H9 (cell line): ENCODE data around the gene TTC1. TPM values are rescaled to one million over a fixed set of nuclear protein-coding genes. Genes with fewer than 3 reads are reported as not detected.

ENCODE experiments used
- DNase-seq: peaks from one replicate; pipeline ENCODE4 v3.0.0-alpha.2; 2017
- H2AFZ ChIP-seq: one replicate; pipeline ENCODE4 v1.6.1; 2013; ENCODE audit warnings: mild to moderate bottlenecking, low read length, control low read depth, moderate library complexity
- H2AK5ac ChIP-seq: 2 replicates; pipeline ENCODE4 v1.6.1; 2013; ENCODE audit warnings: low read length, control low read depth, mixed read lengths; ENCODE audit not compliant: insufficient read length
- H2BK120ac ChIP-seq: one replicate; pipeline ENCODE4 v1.6.1; 2013; ENCODE audit warnings: low read depth, mild to moderate bottlenecking, low read length, control low read depth, inconsistent platforms; ENCODE audit not compliant: poor library complexity, severe bottlenecking
- H2BK12ac ChIP-seq: 2 replicates; pipeline ENCODE4 v1.6.1; 2013; ENCODE audit warnings: low read length, control low read depth, mixed read lengths, low read depth; ENCODE audit not compliant: insufficient read length
- H2BK15ac ChIP-seq: 2 replicates; pipeline ENCODE4 v1.6.1; 2013; ENCODE audit warnings: low read depth, low read length, control low read depth
- H2BK20ac ChIP-seq: one replicate; pipeline ENCODE4 v1.6.1; 2013; ENCODE audit warnings: low read depth, mild to moderate bottlenecking, low read length, control low read depth, inconsistent platforms; ENCODE audit not compliant: poor library complexity, severe bottlenecking
- H2BK5ac ChIP-seq: 2 replicates; pipeline ENCODE4 v1.6.1; 2013; ENCODE audit warnings: low read length, control low read depth, mixed read lengths; ENCODE audit not compliant: insufficient read length
- H3K14ac ChIP-seq: 2 replicates; pipeline ENCODE4 v1.6.1; 2013; ENCODE audit warnings: low read length, control low read depth; ENCODE audit not compliant: insufficient read depth
- H3K18ac ChIP-seq: 2 replicates; pipeline ENCODE4 v1.6.1; 2013; ENCODE audit warnings: low read depth, mild to moderate bottlenecking, mixed read lengths, low read length, control low read depth; ENCODE audit not compliant: insufficient read length
- H3K23ac ChIP-seq: 2 replicates; pipeline ENCODE4 v1.6.1; 2013; ENCODE audit warnings: low read length, control low read depth, mixed read lengths, low read depth; ENCODE audit not compliant: insufficient read length
- H3K23me2 ChIP-seq: 2 replicates; pipeline ENCODE4 v1.6.1; 2013; ENCODE audit warnings: low read depth, mild to moderate bottlenecking, mixed read lengths, low read length, control low read depth; ENCODE audit not compliant: insufficient read length, poor library complexity, severe bottlenecking
- H3K27ac ChIP-seq: 2 replicates; pipeline ENCODE4 v1.5.1; 2013; ENCODE audit warnings: low read length, control low read depth, mixed read lengths, low read depth; ENCODE audit not compliant: insufficient read length
- H3K27me3 ChIP-seq: 2 replicates; pipeline ENCODE4 v1.6.1; 2013; ENCODE audit warnings: low read length, control low read depth, inconsistent platforms; ENCODE audit not compliant: insufficient read depth
- H3K4ac ChIP-seq: 2 replicates; pipeline ENCODE4 v1.6.1; 2013; ENCODE audit warnings: low read depth, mild to moderate bottlenecking, control low read depth, inconsistent platforms, low read length, moderate library complexity
- H3K4me1 ChIP-seq: 2 replicates; pipeline ENCODE4 v1.6.1; 2013; ENCODE audit warnings: low read length, control low read depth, inconsistent platforms; ENCODE audit not compliant: insufficient read depth
- H3K4me2 ChIP-seq: 2 replicates; pipeline ENCODE4 v1.6.1; 2013; ENCODE audit warnings: low read length, control low read depth, mixed read lengths; ENCODE audit not compliant: insufficient read length, insufficient read depth
- H3K56ac ChIP-seq: 2 replicates; pipeline ENCODE4 v1.6.1; 2013; ENCODE audit warnings: low read depth, mild to moderate bottlenecking, mixed read lengths, low read length, control low read depth; ENCODE audit not compliant: insufficient read length
- H3K79me1 ChIP-seq: 2 replicates; pipeline ENCODE4 v1.6.1; 2013; ENCODE audit warnings: low read depth, mild to moderate bottlenecking, moderate library complexity, low read length, control low read depth, inconsistent platforms; ENCODE audit not compliant: insufficient read depth, poor library complexity, severe bottlenecking
- H3K79me2 ChIP-seq: 2 replicates; pipeline ENCODE4 v1.6.1; 2013; ENCODE audit warnings: low read length, control low read depth, inconsistent platforms; ENCODE audit not compliant: insufficient read depth
- H3K9ac ChIP-seq: 2 replicates; pipeline ENCODE4 v1.6.1; 2013; ENCODE audit warnings: low read length, control low read depth, mixed read lengths; ENCODE audit not compliant: insufficient read length; ENCODE audit errors: extremely low read depth
- H3K9me3 ChIP-seq: one replicate; pipeline ENCODE4 v1.6.1; 2013; ENCODE audit warnings: low read depth, low read length, inconsistent platforms; ENCODE audit not compliant: control insufficient read depth
- H3T11ph ChIP-seq: one replicate; pipeline ENCODE4 v1.6.1; 2013; ENCODE audit warnings: mild to moderate bottlenecking, low read length, control low read depth, inconsistent platforms
- H4K20me1 ChIP-seq: one replicate; pipeline ENCODE4 v1.6.1; 2013; ENCODE audit not compliant: control insufficient read depth, insufficient read length, insufficient read depth
- H4K5ac ChIP-seq: 2 replicates; pipeline ENCODE4 v1.6.1; 2013; ENCODE audit warnings: low read depth, mild to moderate bottlenecking, mixed read lengths, low read length, control low read depth; ENCODE audit not compliant: insufficient read length
- H4K8ac ChIP-seq: replicated peaks from 2 replicates; pipeline ENCODE4 v1.6.1; 2013; ENCODE audit warnings: low read length, control low read depth, mixed read lengths, low read depth; ENCODE audit not compliant: insufficient read length
- H4K91ac ChIP-seq: 2 replicates; pipeline ENCODE4 v1.6.1; 2013; ENCODE audit warnings: low read depth, mild to moderate bottlenecking, moderate library complexity, mixed read lengths, low read length, control low read depth; ENCODE audit not compliant: insufficient read length
- H3K27ac Mint-ChIP-seq, 3 experiments: 2 replicates in 2 of 3; 3 replicates in 1 of 3; pipeline ENCODE4 v1.8.0; 2020 to 2021; ENCODE audit warnings: mixed read lengths in 3 of 3, mild to moderate bottlenecking in 1 of 3, moderate library complexity in 1 of 3
- H3K27me3 Mint-ChIP-seq: 2 replicates; pipeline ENCODE4 v1.8.0; 2021; ENCODE audit warnings: low read depth, mild to moderate bottlenecking, moderate library complexity, mixed read lengths
- H3K36me3 Mint-ChIP-seq, 3 experiments: 2 replicates in 2 of 3; 3 replicates in 1 of 3; pipeline ENCODE4 v1.8.0; 2020 to 2021; ENCODE audit warnings: low read depth in 3 of 3, mixed read lengths in 3 of 3; ENCODE audit not compliant: insufficient read depth in 1 of 3
- H3K4me1 Mint-ChIP-seq, 2 experiments: 2 replicates each; pipeline ENCODE4 v1.8.0; 2020; ENCODE audit warnings: mixed read lengths in 2 of 2
- H3K4me3 Mint-ChIP-seq, 2 experiments: 2 replicates in 1 of 2; 3 replicates in 1 of 2; pipeline ENCODE4 v1.8.0; 2020 to 2021; ENCODE audit warnings: mild to moderate bottlenecking in 2 of 2, mixed read lengths in 2 of 2, moderate library complexity in 1 of 2
- H3K9me3 Mint-ChIP-seq, 2 experiments: 2 replicates in 1 of 2; 3 replicates in 1 of 2; pipeline ENCODE4 v1.8.0; 2020; ENCODE audit warnings: mild to moderate bottlenecking in 2 of 2, mixed read lengths in 2 of 2, moderate library complexity in 1 of 2
- total RNA-seq: library from RNA; stranded (reverse); gene quantifications from 2 replicates; pipeline ENCODE4 v1.2.1, GENCODE V29; 2021
- TF ChIP-seq, protein P1 (sequence below): fragments of 200-600 bp; sonication (generic); conservative IDR thresholded peaks from 3 replicates; pipeline ENCODE4 v1.8.0; 2021; ENCODE audit warnings: antibody characterized with exemption, mild to moderate bottlenecking

The TTC1 gene
- total RNA-seq, 1 experiment from 2014 or later = 62.6 TPM

GRCh38 chr5:160036884-160037283 is 27.9 kb downstream of the TTC1 start:
- Histone ChIP-seq H3K14ac (no peak overlapping the region), H3T11ph (no peak overlapping the region), H3K23me2 (no peaks in the 10 kb centered on the region), H3K9me3 (no peaks in the 10 kb centered on the region), H3K18ac (no peak overlapping the region), H2BK12ac (no peak overlapping the region), H3K4me1 (no peaks in the 10 kb centered on the region), H4K91ac (no peak overlapping the region), H3K4me2 (no peak overlapping the region), H3K9ac (no peak overlapping the region), H2BK15ac (no peak overlapping the region), H3K56ac (no peak overlapping the region), H3K79me2 (no peaks in the 10 kb centered on the region; the same call in 1 of the 2 replicates), H3K27me3 (no peaks in the 10 kb centered on the region), H2BK20ac (no peak overlapping the region), H3K79me1 (peaks cover 1% of the 10 kb centered on the region), H3K23ac (no peak overlapping the region), H3K4ac (no peak overlapping the region), H2BK120ac (no peak overlapping the region), H2BK5ac (no peak overlapping the region), H4K20me1 (no peaks in the 10 kb centered on the region), H2AK5ac (no peak overlapping the region), H4K8ac (no peak overlapping the region), H2AFZ (no peak overlapping the region), H4K5ac (no peak overlapping the region), H3K27ac (no peak overlapping the region)
- Mint-ChIP-seq H3K4me1 (no peaks in the 10 kb centered on the region), H3K27ac (no peak overlapping the region), H3K36me3 (peaks cover 12 to 56% (median 45%) of the 10 kb centered on the region in 3 experiments; a peak in 6 of 7 replicates), H3K27me3 (no peaks in the 10 kb centered on the region), H3K4me3 (no peak overlapping the region), H3K9me3 (no peaks in the 10 kb centered on the region)
- DNase-seq = no peak
- TF ChIP-seq, protein P1, sequence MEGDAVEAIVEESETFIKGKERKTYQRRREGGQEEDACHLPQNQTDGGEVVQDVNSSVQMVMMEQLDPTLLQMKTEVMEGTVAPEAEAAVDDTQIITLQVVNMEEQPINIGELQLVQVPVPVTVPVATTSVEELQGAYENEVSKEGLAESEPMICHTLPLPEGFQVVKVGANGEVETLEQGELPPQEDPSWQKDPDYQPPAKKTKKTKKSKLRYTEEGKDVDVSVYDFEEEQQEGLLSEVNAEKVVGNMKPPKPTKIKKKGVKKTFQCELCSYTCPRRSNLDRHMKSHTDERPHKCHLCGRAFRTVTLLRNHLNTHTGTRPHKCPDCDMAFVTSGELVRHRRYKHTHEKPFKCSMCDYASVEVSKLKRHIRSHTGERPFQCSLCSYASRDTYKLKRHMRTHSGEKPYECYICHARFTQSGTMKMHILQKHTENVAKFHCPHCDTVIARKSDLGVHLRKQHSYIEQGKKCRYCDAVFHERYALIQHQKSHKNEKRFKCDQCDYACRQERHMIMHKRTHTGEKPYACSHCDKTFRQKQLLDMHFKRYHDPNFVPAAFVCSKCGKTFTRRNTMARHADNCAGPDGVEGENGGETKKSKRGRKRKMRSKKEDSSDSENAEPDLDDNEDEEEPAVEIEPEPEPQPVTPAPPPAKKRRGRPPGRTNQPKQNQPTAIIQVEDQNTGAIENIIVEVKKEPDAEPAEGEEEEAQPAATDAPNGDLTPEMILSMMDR = no peak
